ENCODE measurements around the gene CERS4.

Gene CERS4

GRCh38 chr19:8253678-8254077 lies 44.5 kb downstream of the CERS4 start:
- no peak for TF ChIP-seq CTCF (IDR thresholded peaks at IDR 0.05)

- no peak for TF ChIP-seq CTCF (IDR thresholded peaks at IDR 0.05)
Measured at GRCh38 chr19:8254286-8255001, 45.3 kb downstream of the CERS4 start.

GRCh38 chr19:8255426-8256125 lies 46.4 kb downstream of the CERS4 start:
- no peak for TF ChIP-seq CTCF (IDR thresholded peaks at IDR 0.05)

- TF ChIP-seq CTCF (IDR thresholded peaks at IDR 0.05), result no peak
Measured at GRCh38 chr19:8256276-8257051, 47.3 kb downstream of the CERS4 start.

GRCh38 chr19:8257052-8257443 lies 47.9 kb downstream of the CERS4 start:
- TF ChIP-seq CTCF (IDR thresholded peaks at IDR 0.05), result no peak

GRCh38 chr19:8259142-8259921 lies 50.2 kb downstream of the CERS4 start:
- no peak for TF ChIP-seq CTCF (IDR thresholded peaks at IDR 0.05)

GRCh38 chr19:8259922-8260247 lies 50.7 kb downstream of the CERS4 start:
- no peak for TF ChIP-seq CTCF (IDR thresholded peaks at IDR 0.05)

Measured in LNCAP (cell line).